OCI-LY3 (cell line): ENCODE data around the gene SPATC1L.

Experiments
- H2AFZ ChIP-seq: fragments of 200-600, 300-600 bp; shearing (Covaris generic); 2 replicates; pipeline ENCODE4 v1.6.0; 2014; ENCODE audit warnings: antibody characterized with exemption, low read depth, low read length
- H3K27ac ChIP-seq: fragments of 200-600, 300-600 bp; sonication (generic); 2 replicates; pipeline ENCODE4 v1.5.1; 2014; ENCODE audit warnings: mild to moderate bottlenecking, low read length, moderate library complexity, mixed read lengths
- H3K27me3 ChIP-seq: fragments of 200-600, 300-600 bp; sonication (generic); 2 replicates; pipeline ENCODE4 v1.6.1; 2014; ENCODE audit warnings: low read depth, low read length, mixed read lengths
- H3K36me3 ChIP-seq: fragments of 200-600, 300-600 bp; sonication (generic); replicated peaks from 2 replicates; pipeline ENCODE3; 2014; ENCODE audit warnings: low read depth, low read length, mixed read lengths
- H3K4me1 ChIP-seq: fragments of 300-600, 200-600 bp; sonication (generic); 2 replicates; pipeline ENCODE4 v1.6.1; 2014; ENCODE audit warnings: low read length, mixed read lengths
- H3K4me2 ChIP-seq: fragments of 200-600, 300-600 bp; sonication (generic); 2 replicates; pipeline ENCODE4 v1.6.1; 2014; ENCODE audit warnings: low read length, mixed read lengths
- H3K4me3 ChIP-seq: fragments of 300-600, 200-600 bp; sonication (generic); 2 replicates; pipeline ENCODE4 v1.5.1; 2014; ENCODE audit warnings: antibody characterized with exemption, mild to moderate bottlenecking, low read length, moderate library complexity
- H3K79me2 ChIP-seq: fragments of 300-600, 200-600 bp; shearing (Covaris generic); 2 replicates; pipeline ENCODE4 v1.6.1; 2014; ENCODE audit warnings: mild to moderate bottlenecking, low read length, mixed read lengths
- H3K9ac ChIP-seq: fragments of 300-600, 200-600 bp; shearing (Covaris generic); 2 replicates; pipeline ENCODE4 v1.6.0; 2014; ENCODE audit warnings: mild to moderate bottlenecking, low read length, moderate library complexity
- H3K9me3 ChIP-seq: fragments of 200-600, 300-600 bp; shearing (Covaris generic); 2 replicates; pipeline ENCODE4 v1.6.1; 2014; ENCODE audit warnings: low read length, mixed read lengths; ENCODE audit not compliant: insufficient read depth
- H4K20me1 ChIP-seq: fragments of 200-600, 300-600 bp; sonication (generic); 2 replicates; pipeline ENCODE4 v1.6.1; 2016; ENCODE audit warnings: low read length, mixed read lengths; ENCODE audit not compliant: insufficient read depth
- CTCF ChIP-seq: fragments of 200-600, 300-600 bp; sonication (generic); IDR thresholded peaks from 2 replicates; pipeline ENCODE4 v1.5.1; 2014; ENCODE audit warnings: antibody characterized with exemption, low read length, low read depth
- EZH2phosphoT487 ChIP-seq: fragments of 200-600 bp; shearing (Covaris generic); IDR thresholded peaks from 2 replicates; pipeline ENCODE4 v1.6.1; 2018; ENCODE audit warnings: antibody characterized with exemption, mixed run types, low read depth

Gene SPATC1L

GRCh38 chr21:46119144-46119636 lies 65.1 kb downstream of the SPATC1L start:
- no peak overlapping the region for H2AFZ ChIP-seq
- no peak overlapping the region for H3K9ac ChIP-seq
- no peaks in the 10 kb centered on the region for H3K79me2 ChIP-seq
- H3K4me3 ChIP-seq, result no peak overlapping the region
- H3K4me1 ChIP-seq, result no peaks in the 10 kb centered on the region
- H3K27ac ChIP-seq, result no peak overlapping the region
- no peak overlapping the region for H3K4me2 ChIP-seq
- H3K27me3 ChIP-seq, result no peaks in the 10 kb centered on the region
- TF ChIP-seq CTCF (no peak), EZH2phosphoT487 (no peak)
- no peaks in the 10 kb centered on the region for H3K9me3 ChIP-seq
- H4K20me1 ChIP-seq, result no peaks in the 10 kb centered on the region
- H3K36me3 ChIP-seq, result no peaks in the 10 kb centered on the region

DNA sequence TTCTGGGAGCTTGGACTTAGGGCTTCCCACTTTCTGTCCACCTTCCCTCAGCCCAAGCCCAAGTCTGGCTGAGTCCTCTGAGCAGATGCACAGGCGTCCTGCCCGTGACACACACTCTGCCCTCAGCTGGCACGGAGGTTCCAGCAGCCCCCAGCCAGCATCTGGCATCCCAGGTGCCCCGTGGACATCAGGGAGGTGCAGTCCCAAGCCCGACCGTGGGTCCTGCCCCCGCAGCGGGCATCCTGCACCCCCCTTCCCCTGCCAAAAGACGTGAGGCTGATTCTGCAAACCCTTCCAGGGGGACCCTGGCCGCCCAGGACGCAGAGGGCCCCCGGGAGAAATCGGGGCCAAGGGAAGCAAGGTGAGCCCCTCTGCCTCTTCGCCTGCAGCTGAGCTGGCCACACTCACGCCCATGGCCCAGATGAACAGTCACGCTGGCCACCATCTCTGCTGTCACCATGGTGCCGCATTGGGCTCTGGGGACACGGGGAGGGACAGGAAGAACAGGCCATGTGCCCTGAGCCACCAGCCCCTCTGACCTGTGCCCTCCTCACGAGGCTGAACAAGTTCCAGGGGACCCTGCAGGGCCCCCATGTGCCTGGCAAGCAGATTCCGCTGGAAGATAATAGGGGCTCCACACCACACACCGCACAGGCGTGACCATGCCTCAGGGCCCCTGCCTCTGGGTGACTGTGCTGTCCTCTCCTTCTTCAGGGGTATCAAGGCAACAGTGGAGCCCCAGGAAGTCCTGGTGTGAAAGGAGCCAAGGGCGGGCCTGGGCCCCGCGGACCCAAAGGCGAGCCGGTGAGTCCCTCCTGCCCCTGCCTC lies 65.7 kb downstream of the SPATC1L start:
- no peaks in the 10 kb centered on the region for H3K36me3 ChIP-seq

GRCh38 chr21:46117586-46118315 lies 66.5 kb downstream of the SPATC1L start:
- H3K9ac ChIP-seq, result no peak overlapping the region
- no peaks in the 10 kb centered on the region for H3K4me1 ChIP-seq
- H3K27ac ChIP-seq, result no peak overlapping the region
- no peak overlapping the region for H2AFZ ChIP-seq
- no peaks in the 10 kb centered on the region for H4K20me1 ChIP-seq
- no peaks in the 10 kb centered on the region for H3K9me3 ChIP-seq
- H3K4me3 ChIP-seq, result no peak overlapping the region
- no peaks in the 10 kb centered on the region for H3K36me3 ChIP-seq
- H3K79me2 ChIP-seq, result no peaks in the 10 kb centered on the region
- no peaks in the 10 kb centered on the region for H3K27me3 ChIP-seq
- no peak overlapping the region for H3K4me2 ChIP-seq
- TF ChIP-seq EZH2phosphoT487, result no peak
- TF ChIP-seq CTCF, result no peak

More for the DNA sequence above, 65.7 kb downstream of the SPATC1L start:
- H4K20me1 ChIP-seq, result no peaks in the 10 kb centered on the region
- H2AFZ ChIP-seq, result no peak overlapping the region
- TF ChIP-seq CTCF (no peak), EZH2phosphoT487 (no peak)
- no peaks in the 10 kb centered on the region for H3K4me1 ChIP-seq
- no peaks in the 10 kb centered on the region for H3K27me3 ChIP-seq
- no peak overlapping the region for H3K4me2 ChIP-seq
- no peak overlapping the region for H3K4me3 ChIP-seq
- no peak overlapping the region for H3K9ac ChIP-seq
- H3K79me2 ChIP-seq, result no peaks in the 10 kb centered on the region
- H3K27ac ChIP-seq, result no peak overlapping the region
- H3K9me3 ChIP-seq, result no peaks in the 10 kb centered on the region
